CD4-positive, alpha-beta T cell treated with Interferon alpha-2 for 1 hour (primary cell): ENCODE data around the gene AQP12A.
"Not testable (repeated sequence)": the region's sequence is repeated elsewhere in the genome, so short reads cannot be mapped to it uniquely, and the experiment has no call there.

Experiments used
- DNase-seq, 2 donors: peaks; one replicate each; pipeline ENCODE4 v3.0.0-alpha.2; 2020 to 2022

Gene AQP12A

GRCh38 chr2:240689975-240690374 lies 1.7 kb upstream of the AQP12A start:
- DNase-seq: no peak

- DNase-seq: not testable (repeated sequence)
Measured at GRCh38 chr2:240690421-240691074, 1.1 kb upstream of the AQP12A start.

- not testable (repeated sequence) for DNase-seq
Measured at GRCh38 chr2:240691075-240691427, 615 bp upstream of the AQP12A start.

- not testable (repeated sequence) for DNase-seq
Measured at GRCh38 chr2:240692583-240693561, 1.2 kb downstream of the AQP12A start.

- not testable (repeated sequence) for DNase-seq
Measured at GRCh38 chr2:240694304-240694703, 2.6 kb downstream of the AQP12A start.

GRCh38 chr2:240695593-240695992 lies 3.9 kb downstream of the AQP12A start:
- DNase-seq: not testable (repeated sequence)

- not testable (repeated sequence) for DNase-seq
Measured at GRCh38 chr2:240696469-240696868, 4.8 kb downstream of the AQP12A start.

GRCh38 chr2:240698852-240699561 lies 7.3 kb downstream of the AQP12A start:
- DNase-seq: not testable (repeated sequence)

- DNase-seq: not testable (repeated sequence)
Measured at GRCh38 chr2:240699835-240700234, 8.2 kb downstream of the AQP12A start.

- DNase-seq: not testable (repeated sequence)
Measured at GRCh38 chr2:240700616-240701015, 8.9 kb downstream of the AQP12A start.

GRCh38 chr2:240701091-240701735 lies 9.5 kb downstream of the AQP12A start:
- DNase-seq: no peak

- no peak for DNase-seq
Measured at GRCh38 chr2:240701736-240702639, 10.3 kb downstream of the AQP12A start.

- DNase-seq: no peak
Measured at GRCh38 chr2:240702640-240703011, 11.0 kb downstream of the AQP12A start.

- DNase-seq: no peak
Measured at GRCh38 chr2:240703417-240704341, 12.0 kb downstream of the AQP12A start.

GRCh38 chr2:240704651-240705050 lies 13.0 kb downstream of the AQP12A start:
- DNase-seq: peak in 1 of 2 donors; percentile 20

- DNase-seq: peak in 1 of 2 donors; percentile 8
Measured at GRCh38 chr2:240705204-240705791, 13.6 kb downstream of the AQP12A start.

- no peak for DNase-seq
Measured at GRCh38 chr2:240707043-240707756, 15.5 kb downstream of the AQP12A start.

- no peak for DNase-seq
Measured at GRCh38 chr2:240707821-240708220, 16.2 kb downstream of the AQP12A start.

GRCh38 chr2:240708457-240708856 lies 16.8 kb downstream of the AQP12A start:
- DNase-seq: no peak
